ENCODE results near the gene KIAA0825. TPM values are rescaled to one million over a fixed set of nuclear protein-coding genes. Genes with fewer than 3 reads are reported as not detected.
"Not testable (repeated sequence)": the region's sequence is repeated elsewhere in the genome, so short reads cannot be mapped to it uniquely, and the experiment has no call there.

KIAA0825 gene
- total and polyA plus RNA-seq, 12 donors = 0.34 to 11.5 (median 3.1) TPM

GRCh38 chr5:94577466-94578245 is 40.7 kb downstream of the KIAA0825 start:
- DNase-seq = no peak
- intact Hi-C loops (cut with DNase I) = no loop called here
- no peak overlapping the region for H3K4me3 ChIP-seq
- TF ChIP-seq POLR2A (IDR thresholded peaks at IDR 0.05) (no peak), CTCF (IDR thresholded peaks at IDR 0.05) (no peak)
- no peaks in the 10 kb centered on the region for H3K27me3 ChIP-seq
- H3K27ac ChIP-seq = no peak overlapping the region
- H3K9me3 ChIP-seq (replicated peaks in 1 of 3) = no peaks in the 10 kb centered on the region
- no peaks in the 10 kb centered on the region for H3K36me3 ChIP-seq (replicated peaks in 1 of 2)
- peaks cover 5 to 8% of the 10 kb centered on the region in 2 donors for H3K4me1 ChIP-seq (replicated peaks in 1 of 2)

- no peaks in the 10 kb centered on the region for H3K27me3 ChIP-seq
- TF ChIP-seq POLR2A (IDR thresholded peaks at IDR 0.05) (no peak), CTCF (IDR thresholded peaks at IDR 0.05) (no peak)
- no peaks in the 10 kb centered on the region for H3K9me3 ChIP-seq (replicated peaks in 1 of 3)
- WGBS, 4 donors = 83 to 88% (median 87%) methylated on average over 4 of the region's 4 CpGs
- intact Hi-C loops (cut with DNase I) = no loop called here
- H3K4me3 ChIP-seq = no peak overlapping the region
- DNase-seq = no peak
- H3K27ac ChIP-seq = no peak overlapping the region
- no peaks in the 10 kb centered on the region for H3K4me1 ChIP-seq (replicated peaks in 1 of 2)
- no peaks in the 10 kb centered on the region for H3K36me3 ChIP-seq (replicated peaks in 1 of 2)
Measured at GRCh38 chr5:94575196-94575595, 43.2 kb downstream of the KIAA0825 start.

GRCh38 chr5:94573349-94573748 is 45.1 kb downstream of the KIAA0825 start:
- DNase-seq; H3K4me1 ChIP-seq (replicated peaks in 1 of 2); H3K9me3 ChIP-seq (replicated peaks in 1 of 3); H3K4me3 ChIP-seq; H3K27ac ChIP-seq; H3K27me3 ChIP-seq; H3K36me3 ChIP-seq (replicated peaks in 1 of 2); intact Hi-C loops (cut with DNase I): not testable (repeated sequence)
- WGBS, 4 donors = 89 to 100% (median 95%) methylated on average over 1 of the region's 1 CpG; no CpG with 5 or more reads in 1 of the 4 donors

- intact Hi-C loops (cut with DNase I) = no loop called here
- no peaks in the 10 kb centered on the region for H3K9me3 ChIP-seq (replicated peaks in 1 of 3)
- TF ChIP-seq CTCF (IDR thresholded peaks at IDR 0.05) (no peak), POLR2A (IDR thresholded peaks at IDR 0.05) (no peak)
Measured at GRCh38 chr5:94571415-94571814, 47.0 kb downstream of the KIAA0825 start.

GRCh38 chr5:94564812-94565211 is 53.6 kb downstream of the KIAA0825 start:
- DNase-seq = no peak
- WGBS, 4 donors = 92 to 100% (median 98%) methylated on average over 1 of the region's 1 CpG
- Histone ChIP-seq H3K36me3 (replicated peaks in 1 of 2) (no peaks in the 10 kb centered on the region), H3K4me1 (replicated peaks in 1 of 2) (no peaks in the 10 kb centered on the region), H3K27ac (no peak overlapping the region), H3K9me3 (replicated peaks in 1 of 3) (no peaks in the 10 kb centered on the region), H3K27me3 (no peaks in the 10 kb centered on the region), H3K4me3 (no peak overlapping the region)
- TF ChIP-seq POLR2A (IDR thresholded peaks at IDR 0.05) (no peak), CTCF (IDR thresholded peaks at IDR 0.05) (no peak)
- intact Hi-C loops (cut with DNase I) = no loop called here

More at GRCh38 chr5:94571415-94571814, 47.0 kb downstream of the KIAA0825 start:
- Histone ChIP-seq H3K27ac (no peak overlapping the region), H3K36me3 (replicated peaks in 1 of 2) (no peaks in the 10 kb centered on the region), H3K4me3 (no peak overlapping the region), H3K27me3 (no peaks in the 10 kb centered on the region), H3K4me1 (replicated peaks in 1 of 2) (no peaks in the 10 kb centered on the region)
- no peak for DNase-seq

Measured in adrenal gland (tissue), 12 donors.